OCI-LY7 (cell line): Measurements from ENCODE around the gene IST1.

ENCODE experiments used
- CTCF ChIP-seq: fragments of 200-600 bp; sonication (generic); conservative IDR thresholded peaks from 2 replicates; pipeline ENCODE4 v1.5.1; 2014; ENCODE audit warnings: mild to moderate bottlenecking, antibody characterized with exemption, low read length, moderate library complexity, mixed read lengths
- EZH2phosphoT487 ChIP-seq: fragments of 200-600 bp; sonication (generic); IDR thresholded peaks from 2 replicates; pipeline ENCODE4 v1.6.1; 2018; ENCODE audit warnings: low read depth, borderline replicate concordance, mild to moderate bottlenecking, mixed run types, antibody characterized with exemption, low read length, moderate library complexity, mixed read lengths

GRCh38 chr16:71943887-71944286 is 48.6 kb downstream of the IST1 start:
- TF ChIP-seq CTCF (no peak), EZH2phosphoT487 (no peak)
